NCI-H1694 treated with DMSO at 0.1 percent for 48 hours (cell line): ENCODE data around the gene TPSB2.
A peak's percentile ranks its signal among the peaks of the same experiment; 100 is the strongest.
"Not testable (repeated sequence)": the region's sequence is repeated elsewhere in the genome, so short reads cannot be mapped to it uniquely, and the experiment has no call there.

Experiments
- DNase-seq: peaks from one replicate; lab custom pipeline; 2025; lab: John Stamatoyannopoulos, UW

The TPSB2 gene

DNA sequence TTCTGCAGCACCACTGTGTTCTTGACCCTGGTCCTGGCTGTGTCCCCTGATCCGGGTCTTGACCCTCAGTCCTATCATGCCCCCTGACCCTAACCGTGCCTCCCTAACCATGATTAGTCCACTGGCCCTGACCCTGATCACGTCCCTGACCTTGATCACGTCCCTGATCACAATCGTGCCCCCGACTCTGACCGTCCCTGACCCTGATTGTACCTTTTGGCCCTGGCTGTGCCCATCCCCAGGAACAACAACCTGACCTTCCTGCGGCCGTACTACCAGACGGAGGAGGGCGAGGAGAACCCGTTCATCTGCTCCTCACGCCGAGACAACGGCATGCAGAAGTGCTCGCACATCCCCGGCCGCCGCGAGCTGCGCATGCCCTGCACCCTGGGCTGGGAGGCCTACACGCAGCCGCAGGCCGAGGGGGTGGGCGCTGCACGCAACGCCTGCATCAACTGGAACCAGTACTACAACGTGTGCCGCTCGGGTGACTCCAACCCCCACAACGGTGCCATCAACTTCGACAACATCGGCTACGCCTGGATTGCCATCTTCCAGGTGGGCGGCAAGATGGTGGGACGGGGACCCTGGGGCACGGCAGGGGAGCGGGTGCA is 29.9 kb downstream of the TPSB2 start:
- no peak for DNase-seq

DNA sequence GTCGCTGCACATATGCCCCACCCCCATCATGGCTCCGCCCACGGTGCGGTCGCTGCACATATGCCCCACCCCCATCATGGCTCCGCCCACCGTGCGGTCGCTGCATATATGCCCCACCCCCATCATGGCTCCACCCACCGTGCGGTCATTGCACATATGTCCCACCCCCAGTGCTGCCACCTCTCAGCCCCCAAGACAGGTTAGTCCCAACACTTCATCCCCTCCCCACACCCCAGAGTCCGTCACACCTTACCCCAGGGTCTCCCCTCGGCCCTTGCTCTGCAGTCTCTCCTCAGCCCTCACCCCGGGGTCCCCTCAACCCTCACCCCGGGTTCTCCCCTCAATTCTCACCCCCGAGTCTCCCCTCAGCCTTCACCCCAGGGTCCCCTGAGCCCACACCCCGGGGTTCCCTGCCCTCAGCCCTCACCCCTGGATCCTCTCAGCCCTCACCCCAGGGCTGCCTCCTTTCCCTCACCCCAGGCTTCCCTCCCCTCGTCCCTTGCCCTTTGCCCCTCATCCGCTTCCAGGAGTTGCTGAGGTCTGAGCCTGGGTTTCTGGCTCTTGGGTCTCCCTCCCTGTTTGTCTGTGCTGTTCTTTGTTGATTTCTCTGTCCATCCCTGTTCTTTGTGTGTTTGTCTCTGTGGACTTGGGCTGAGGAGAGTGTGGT is 30.5 kb downstream of the TPSB2 start:
- DNase-seq, result no peak

DNA sequence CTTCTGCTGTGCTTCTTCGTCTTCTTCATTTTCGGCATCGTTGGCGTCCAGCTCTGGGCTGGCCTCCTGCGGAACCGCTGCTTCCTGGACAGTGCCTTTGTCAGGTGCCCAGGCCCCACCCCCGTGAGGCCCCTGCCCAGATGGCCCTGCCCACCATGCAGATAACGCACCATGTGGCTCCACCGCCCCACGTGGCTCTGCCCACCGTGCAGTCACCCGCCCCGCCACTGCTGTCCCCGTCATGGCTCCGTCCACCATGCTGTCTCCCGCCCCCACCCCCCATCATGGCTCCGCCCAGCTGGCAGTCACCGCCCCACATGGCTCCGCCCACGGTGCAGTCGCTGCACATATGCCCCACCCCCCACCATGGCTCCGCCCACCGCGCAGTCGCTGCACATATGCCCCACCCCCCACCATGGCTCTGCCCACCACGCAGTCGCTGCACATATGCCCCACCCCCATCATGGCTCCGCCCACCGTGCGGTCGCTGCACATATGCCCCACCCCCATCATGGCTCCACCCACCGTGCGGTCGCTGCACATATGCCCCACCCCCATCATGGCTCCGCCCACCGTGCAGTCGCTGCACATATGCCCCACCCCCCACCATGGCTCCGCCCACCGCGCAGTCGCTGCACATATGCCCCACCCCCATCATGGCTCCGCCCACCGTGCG is 31.2 kb downstream of the TPSB2 start:
- DNase-seq, result not testable (repeated sequence)

DNA sequence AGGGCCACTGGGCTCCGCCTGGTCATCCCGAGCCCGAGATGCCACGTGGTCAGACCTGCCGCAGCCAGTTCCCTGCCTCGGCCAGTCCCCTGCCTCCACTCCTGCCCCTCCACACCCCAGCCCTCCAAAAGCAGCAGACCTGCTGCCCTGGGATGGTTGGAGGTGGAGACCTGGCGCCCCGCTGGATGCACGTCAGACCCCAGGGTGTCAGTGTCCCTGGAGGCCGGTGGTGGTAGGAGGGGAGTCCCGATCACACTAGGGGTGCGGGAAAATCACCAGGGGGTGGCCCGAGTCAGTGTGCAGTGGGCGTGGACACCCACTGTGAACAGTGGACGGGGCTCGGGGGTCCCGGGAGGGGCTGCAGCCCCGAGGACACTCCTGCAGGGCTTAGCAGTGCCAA is 31.8 kb downstream of the TPSB2 start:
- DNase-seq, result no peak

DNA sequence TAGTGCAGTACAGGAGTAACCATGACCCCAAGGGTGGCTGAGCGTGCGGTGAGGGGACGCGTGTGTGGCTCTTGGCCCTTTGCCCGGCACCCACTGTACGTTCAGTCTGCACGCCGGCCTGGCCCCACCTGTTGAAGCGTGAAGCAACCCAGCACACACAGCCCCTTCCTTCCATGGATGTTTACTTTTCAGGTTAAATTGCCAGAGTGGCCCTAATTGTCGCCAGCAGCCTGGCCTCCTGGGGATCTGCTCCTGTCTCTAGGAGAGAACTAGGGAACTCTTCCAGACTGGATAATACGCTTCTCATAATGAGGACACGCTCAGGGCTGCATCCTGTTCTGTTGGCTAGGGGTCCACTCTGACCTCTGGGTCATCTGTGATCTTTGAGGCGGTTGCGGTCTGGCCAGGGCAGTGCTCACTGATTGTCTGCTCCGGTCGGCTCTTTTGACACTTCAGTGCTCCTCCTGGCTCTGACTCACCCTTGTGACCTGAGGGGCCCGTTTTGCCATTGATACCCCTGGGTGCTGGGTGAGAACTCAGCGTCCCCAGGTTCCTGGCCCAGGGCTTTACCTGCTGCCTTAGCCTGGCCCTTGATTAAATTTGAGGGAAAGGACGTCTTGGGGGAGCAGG is 32.6 kb downstream of the TPSB2 start:
- DNase-seq, result no peak

DNA sequence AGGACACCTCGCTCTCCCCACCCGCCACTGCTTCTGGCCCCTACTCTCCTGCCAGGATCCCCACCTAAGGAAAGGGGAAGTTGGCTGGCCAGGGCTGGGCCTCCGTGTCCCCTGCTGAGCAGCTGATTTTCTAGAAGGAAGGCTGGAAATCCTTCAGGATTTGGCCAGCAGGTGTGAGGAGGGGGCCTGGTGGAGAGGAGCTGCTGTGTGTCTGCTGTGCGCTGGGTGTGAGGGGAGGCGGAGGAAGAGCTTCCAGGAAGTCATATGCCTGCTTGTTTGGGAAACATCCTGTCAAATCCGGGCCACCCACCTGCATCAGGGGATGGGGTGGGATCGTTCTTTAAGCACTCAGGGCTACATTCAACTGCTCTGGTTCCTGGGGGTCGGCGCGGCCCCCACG is 33.5 kb downstream of the TPSB2 start:
- DNase-seq, result no peak

DNA sequence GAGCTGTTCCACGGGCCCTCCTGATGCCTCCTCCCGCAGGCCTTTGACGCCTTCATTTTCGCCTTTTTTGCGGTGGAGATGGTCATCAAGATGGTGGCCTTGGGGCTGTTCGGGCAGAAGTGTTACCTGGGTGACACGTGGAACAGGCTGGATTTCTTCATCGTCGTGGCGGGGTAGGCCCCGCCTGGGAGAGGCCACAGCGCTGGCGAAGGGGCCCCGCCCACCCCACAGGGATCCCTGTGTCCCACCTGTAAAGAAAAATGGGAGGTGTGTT is 34.7 kb downstream of the TPSB2 start:
- no peak for DNase-seq

DNA sequence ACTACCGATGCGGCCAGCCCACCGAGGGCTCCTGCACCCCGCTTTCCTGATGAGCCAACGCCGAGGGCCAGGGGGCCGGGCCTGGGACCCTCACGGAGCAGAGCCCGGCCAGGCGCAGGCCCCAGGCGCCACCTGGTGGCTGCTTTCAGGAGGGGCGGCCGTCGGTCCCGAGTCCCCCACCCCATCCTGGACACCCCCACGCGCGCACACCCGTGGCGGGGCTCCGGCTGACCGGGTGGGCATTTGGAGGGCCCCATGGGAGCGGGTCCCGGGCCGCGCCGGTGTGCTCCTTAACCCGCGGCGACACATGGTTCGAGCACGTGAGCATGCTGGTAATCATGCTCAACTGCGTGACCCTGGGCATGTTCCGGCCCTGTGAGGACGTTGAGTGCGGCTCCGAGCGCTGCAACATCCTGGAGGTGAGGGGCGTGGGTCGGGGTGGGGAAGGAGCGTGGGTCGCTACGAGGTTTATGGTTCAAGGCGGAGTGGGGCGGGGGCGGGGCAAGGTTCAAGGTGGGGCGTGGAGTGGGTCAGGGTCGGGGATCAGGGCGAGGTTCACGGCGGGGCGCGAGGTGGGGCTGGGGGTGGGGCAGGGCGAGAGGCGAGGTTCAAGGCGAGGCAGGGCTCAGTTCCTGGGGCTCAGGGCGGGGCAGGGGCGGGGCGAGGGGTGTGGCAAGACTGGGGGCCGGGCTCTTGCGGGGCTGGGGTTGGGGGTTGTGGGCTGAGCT is 35.2 kb downstream of the TPSB2 start:
- no peak for DNase-seq

DNA sequence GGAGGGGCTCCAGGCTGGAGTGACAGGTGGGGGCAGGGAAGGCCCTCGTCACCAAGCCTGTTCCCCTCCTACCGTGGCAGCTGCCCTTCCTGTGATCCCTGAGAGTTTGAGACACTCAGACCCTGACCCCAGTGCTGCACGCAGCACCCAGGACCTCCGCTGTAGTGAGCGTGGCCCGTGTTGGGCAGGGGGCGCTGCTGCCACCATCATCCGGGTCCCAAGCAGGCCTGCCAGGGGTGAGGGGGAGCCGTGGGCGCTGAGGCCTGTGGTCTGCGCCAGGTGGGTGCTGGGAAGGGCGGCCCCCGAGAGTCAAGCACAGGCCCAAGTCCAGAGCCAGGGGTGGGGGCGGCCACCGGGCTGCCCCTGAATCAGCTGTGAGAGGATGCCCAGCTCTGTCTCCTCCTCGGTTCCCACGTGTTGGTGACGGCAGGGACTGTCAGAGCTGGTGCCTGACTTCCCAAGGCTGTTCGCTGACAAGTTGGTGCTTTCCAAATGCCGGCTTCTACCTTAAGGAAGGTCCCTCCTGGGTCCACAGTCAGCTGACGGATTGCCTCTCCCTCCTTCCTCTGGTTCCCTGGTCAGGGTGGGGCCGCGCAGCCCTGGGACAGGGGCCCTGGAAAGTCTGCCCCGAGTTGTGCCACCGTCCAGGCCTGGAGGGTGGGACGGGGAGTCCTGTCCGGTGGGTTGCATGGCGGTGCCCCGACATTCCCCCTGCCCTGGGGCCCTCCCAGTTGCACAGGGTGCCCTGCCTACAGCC is 36.0 kb downstream of the TPSB2 start:
- no peak for DNase-seq

DNA sequence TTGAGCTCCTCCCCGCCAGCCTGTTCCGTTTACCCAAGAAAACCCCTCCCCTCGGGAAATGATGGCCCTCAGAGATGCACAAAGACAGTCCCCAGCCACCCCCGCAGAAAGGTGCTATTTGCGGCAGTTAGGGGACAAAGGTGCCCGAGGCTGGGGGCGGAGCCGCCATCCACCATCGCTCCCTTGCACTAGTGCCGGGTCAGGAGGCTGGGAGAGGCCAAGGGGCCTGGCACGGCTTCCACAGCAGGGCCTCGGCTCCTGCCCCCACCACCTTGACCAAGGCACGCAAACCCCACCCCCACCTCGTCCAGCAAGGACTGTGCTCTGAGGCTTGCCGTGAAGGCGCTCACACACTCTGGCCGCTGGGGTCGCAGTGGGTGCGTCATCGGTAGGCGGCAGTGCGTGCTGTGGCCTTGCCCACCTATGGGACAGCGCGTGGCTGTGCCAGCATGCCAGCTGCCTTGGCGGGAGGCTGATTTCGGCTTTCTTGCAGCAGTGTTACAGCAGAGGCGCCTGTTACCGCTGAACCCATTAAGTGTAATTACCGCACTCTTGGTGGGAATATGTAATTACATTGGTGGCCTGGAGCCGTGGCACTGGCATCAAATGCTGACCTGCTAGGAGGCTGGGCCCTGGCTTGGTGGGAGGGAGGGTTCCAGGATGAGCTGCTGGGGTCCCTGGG is 36.7 kb downstream of the TPSB2 start:
- DNase-seq, result peak; percentile 18

DNA sequence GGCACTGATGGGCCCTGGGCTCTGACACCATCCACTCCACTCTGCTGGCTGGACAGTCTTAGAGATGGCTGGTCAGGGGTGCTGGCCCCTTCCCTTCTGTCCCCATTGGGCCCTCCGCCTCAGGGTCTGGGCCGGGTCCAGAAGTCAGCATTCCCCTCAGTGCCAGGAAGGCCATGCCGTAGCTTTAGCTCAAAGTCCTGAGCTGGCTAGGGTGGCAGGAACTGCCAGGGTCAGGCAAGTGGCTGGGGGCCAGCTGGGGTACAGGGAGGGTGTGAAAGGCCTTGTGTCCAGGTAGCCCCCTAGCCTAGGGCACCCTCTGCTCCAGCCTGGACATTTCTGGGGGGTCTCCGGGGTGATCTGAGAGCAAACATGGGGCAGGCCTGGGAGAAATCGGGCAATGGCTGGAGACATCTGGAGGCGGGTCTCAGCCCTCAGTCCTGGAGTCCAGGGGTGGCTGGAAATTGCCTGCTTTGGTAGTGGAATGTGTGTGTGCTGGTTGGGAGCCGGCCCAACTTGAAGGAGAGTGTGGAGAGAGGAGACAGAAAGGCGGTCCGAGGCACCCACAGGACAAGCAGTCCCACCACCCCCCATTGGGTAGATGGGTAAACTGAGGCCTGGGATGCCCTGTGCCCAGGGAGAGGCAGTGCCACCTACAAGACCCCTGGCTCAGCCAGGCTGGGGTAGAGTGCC is 37.5 kb downstream of the TPSB2 start:
- DNase-seq, result no peak

DNA sequence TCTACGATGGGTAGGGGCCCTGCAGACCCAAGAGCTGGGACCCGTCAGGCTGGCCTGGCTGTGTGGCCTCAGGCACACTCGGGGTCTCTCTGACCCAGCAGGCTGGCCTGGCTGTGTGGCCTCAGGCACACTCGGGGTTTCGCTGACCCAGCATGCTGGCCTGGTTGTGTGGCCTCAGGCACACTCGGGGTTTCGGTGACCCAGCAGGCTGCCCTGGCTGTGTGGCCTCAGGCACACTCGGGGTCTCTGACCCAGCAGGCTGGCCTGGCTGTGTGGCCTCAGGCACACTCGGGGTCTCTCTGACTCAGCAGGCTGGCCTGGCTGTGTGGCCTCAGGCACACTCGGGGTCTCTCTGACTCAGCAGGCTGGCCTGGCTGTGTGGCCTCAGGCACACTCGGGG is 39.2 kb downstream of the TPSB2 start:
- not testable (repeated sequence) for DNase-seq

DNA sequence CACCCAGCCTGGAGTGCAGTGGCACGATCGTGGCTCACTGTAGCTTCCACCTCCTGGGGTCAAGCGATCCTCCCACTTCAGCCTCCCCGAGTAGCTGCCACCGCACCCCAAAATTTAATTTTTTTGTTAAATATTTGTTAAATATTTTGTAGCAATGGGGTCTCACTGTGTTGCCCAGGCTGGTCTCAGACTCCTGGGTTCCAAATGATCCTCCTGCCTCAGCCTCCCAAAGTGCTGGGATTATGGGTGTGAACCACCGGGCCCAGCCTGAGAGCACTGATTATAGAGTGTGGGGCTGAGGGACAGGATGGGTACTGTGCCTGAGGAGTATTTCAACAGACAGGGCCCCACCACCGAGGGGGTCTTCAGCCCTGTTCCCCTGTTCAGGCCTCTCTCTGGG is 40.5 kb downstream of the TPSB2 start:
- no peak for DNase-seq

DNA sequence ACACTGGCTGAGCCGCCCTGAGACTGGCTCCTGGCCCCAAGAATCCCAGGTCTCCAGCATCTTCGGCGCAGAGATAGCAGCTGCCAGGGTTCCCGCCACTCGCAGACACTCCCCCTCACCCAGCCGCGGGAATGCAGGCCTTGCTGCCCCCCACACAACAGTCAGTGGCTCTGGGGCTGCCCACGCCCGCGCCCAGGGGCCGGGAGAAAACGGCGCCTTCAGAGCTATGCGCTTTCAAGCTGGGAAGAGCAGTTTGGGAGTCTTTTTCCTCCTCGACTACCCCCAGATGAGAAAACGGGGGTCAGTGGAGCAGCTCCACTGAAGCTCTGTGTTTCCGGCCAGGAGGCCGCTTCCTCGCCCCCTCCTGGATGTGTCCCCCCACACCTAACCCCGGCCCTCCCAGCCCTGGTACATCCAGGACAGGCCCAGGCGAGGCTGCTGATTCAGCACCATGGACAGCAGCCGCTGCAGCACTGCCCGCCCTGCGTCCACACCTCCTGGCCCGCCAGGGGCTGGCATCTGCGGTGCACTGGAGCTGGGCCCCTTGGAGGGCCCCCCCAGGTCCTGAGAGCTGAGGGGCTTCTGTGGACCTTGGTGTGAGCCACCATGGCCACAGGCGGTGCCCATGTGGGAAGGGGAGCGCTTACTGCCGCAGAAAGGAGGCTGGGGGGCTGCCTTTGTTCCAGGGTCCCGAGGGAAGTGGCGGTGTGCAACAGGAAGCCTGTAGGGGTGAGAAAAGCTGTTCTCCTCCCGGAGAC is 41.4 kb downstream of the TPSB2 start:
- no peak for DNase-seq

DNA sequence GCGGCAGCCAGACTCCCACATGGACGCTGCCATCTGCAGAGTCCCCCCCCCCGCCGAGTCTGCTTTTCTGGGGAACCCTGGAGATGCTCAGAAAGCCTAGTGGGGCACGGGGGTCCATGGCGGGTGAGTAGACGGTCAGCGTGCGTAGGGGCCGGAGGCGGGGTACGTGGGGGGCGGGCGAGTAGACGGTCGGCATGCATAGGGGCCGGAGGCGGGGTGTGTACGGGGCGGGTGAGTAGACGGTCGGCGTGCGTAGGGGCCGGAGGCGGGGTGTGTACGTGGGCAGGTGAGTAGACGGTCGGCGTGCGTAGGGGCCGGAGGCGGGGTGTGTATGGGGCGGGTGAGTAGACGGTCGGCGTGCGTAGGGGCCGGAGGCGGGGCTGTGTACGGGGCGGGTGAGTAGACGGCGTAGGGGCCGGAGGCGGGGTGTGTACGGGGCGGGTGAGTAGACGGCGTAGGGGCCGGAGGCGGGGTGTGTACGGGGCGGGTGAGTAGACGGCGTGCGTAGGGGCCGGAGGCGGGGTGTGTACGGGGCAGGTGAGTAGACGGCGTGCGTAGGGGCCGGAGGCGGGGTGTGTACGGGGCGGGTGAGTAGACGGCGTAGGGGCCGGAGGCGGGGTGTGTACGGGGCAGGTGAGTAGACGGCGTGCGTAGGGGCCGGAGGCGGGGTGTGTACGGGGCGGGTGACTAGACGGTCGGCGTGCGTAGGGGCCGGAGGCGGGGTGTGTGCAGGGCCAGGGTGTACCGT is 44.4 kb downstream of the TPSB2 start:
- DNase-seq, result not testable (repeated sequence)

DNA sequence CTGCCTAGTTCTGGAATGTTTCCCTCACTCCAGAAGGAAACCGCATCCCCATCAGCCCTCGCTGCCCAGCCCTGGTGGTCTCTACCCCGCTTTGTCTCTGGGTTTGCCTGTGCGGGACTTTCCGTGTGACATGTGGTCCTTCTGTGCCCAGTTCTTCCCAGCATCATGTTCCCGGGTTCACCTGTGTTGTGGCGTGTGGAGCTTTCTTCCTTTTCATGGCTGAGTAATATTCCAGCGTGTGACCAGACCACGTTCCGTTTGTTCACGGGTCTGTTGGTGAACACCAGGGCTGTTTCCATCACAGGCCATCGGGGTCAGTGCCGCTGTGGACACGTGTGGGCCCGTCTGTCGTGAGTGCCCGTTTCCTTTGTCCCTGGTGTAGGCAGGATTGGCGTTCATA is 45.0 kb downstream of the TPSB2 start:
- no peak for DNase-seq

DNA sequence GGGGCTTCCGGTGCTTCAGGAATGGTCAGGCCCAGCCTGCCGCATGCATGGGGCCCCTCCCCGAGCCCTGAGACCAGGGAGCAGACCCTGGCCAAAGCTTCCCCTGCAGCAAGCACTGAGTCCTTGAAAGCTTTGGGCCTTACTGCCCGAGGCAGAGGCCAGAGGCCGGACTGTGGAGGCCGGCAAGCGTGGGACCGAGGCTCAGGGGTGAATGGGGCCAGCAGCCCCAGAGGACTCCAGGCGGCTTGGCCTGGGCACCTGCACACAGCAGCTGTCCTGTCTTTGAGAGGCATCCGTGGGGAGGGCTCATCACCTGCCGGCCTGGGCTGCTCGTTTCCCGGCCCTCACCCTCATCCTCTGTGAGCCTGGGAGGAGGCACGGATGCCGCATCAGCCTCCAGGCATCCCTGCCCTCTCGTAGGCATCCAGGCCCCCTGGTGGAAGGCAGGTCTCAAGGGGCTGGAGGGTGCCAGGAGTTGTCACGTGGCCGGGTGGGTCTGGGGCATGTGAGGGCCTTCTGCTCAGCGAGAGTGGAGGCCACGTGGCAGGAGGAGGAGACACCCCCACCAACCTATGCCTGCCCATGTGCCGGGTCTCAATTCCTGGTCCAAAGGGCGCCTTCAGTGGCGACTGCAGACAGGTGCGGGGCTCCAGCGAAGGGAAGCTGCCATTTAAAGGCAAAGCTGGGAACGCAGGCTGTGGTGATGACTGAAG is 45.7 kb downstream of the TPSB2 start:
- DNase-seq, result no peak
